ENCODE results near the gene FCN3. TPM values are rescaled to one million over a fixed set of nuclear protein-coding genes. Genes with fewer than 3 reads are reported as not detected.
A peak's percentile ranks its signal among the peaks of the same experiment; 100 is the strongest.

FCN3 gene
- total and polyA plus RNA-seq, 9 of the 15 experiments (the other 6 are each of a cell fraction or from before 2014, with no cell fraction given) = 0.49 TPM; not detected in 8

DNA sequence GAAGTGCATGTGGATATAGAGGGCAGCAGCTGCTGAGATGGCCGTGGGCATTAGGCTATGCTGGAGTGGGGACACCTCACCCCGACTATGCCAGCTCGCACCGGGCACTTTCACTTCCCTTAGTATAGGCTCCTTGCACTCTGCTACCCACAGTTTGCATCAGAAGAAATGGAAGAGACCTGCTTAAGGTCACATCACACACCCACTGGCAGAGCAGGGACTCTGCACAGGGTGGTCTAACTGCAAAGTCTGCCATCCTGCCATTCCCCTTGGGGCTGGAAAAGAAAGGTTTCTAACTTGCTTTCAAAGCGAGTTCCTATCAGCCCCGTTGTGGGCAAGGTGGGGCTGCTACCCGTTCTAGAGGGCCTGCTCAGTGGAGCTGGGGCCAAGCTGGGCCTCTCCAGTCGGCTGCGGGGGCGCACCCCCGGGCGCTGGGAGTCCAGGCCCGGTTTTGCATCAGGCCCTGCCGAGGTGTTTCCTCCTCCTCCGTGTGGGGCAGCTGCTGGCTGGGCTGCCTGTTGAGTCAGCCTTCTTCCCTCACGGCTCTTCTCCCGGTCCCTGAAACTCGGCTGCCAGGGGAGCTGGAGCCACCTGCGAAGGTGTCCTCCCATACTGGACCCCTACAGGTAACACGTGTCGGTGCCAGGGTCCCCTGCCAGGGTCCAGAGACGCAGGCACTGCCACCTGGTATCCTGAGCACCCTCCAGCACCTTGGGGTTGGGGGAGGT, 32.9 kb downstream of the FCN3 start, which contains the start of gene SYTL1 (continued):
- TF ChIP-seq, protein P1, sequence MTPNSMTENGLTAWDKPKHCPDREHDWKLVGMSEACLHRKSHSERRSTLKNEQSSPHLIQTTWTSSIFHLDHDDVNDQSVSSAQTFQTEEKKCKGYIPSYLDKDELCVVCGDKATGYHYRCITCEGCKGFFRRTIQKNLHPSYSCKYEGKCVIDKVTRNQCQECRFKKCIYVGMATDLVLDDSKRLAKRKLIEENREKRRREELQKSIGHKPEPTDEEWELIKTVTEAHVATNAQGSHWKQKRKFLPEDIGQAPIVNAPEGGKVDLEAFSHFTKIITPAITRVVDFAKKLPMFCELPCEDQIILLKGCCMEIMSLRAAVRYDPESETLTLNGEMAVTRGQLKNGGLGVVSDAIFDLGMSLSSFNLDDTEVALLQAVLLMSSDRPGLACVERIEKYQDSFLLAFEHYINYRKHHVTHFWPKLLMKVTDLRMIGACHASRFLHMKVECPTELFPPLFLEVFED (CRISPR knock-in tag; conservative IDR thresholded peaks at IDR 0.05) = no peak
- TF ChIP-seq, protein P2, sequence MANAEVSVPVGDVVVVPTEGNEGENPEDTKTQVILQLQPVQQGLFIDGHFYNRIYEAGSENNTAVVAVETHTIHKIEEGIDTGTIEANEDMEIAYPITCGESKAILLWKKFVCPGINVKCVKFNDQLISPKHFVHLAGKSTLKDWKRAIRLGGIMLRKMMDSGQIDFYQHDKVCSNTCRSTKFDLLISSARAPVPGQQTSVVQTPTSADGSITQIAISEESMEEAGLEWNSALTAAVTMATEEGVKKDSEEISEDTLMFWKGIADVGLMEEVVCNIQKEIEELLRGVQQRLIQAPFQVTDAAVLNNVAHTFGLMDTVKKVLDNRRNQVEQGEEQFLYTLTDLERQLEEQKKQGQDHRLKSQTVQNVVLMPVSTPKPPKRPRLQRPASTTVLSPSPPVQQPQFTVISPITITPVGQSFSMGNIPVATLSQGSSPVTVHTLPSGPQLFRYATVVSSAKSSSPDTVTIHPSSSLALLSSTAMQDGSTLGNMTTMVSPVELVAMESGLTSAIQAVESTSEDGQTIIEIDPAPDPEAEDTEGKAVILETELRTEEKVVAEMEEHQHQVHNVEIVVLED (CRISPR knock-in tag; IDR thresholded peaks at IDR 0.05) = 0 out of 2 replicates have a peak, but pooled peaks have one; percentile 34
- TF ChIP-seq, protein P3, sequence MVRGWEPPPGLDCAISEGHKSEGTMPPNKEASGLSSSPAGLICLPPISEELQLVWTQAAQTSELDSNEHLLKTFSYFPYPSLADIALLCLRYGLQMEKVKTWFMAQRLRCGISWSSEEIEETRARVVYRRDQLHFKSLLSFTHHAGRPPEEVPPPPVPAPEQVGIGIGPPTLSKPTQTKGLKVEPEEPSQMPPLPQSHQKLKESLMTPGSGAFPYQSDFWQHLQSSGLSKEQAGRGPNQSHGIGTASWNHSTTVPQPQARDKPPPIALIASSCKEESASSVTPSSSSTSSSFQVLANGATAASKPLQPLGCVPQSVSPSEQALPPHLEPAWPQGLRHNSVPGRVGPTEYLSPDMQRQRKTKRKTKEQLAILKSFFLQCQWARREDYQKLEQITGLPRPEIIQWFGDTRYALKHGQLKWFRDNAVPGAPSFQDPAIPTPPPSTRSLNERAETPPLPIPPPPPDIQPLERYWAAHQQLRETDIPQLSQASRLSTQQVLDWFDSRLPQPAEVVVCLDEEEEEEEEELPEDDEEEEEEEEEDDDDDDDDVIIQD (CRISPR knock-in tag; IDR thresholded peaks at IDR 0.05) = no peak
- TF ChIP-seq ZKSCAN3 (CRISPR knock-in tag; IDR thresholded peaks at IDR 0.05) (no peak), KAT2B (IDR thresholded peaks at IDR 0.05; ENCODE audit: low read depth, low read length) (no peak), ESRRA (IDR thresholded peaks at IDR 0.05; ENCODE audit: borderline replicate concordance, low read depth) (no peak), ZNF12 (CRISPR knock-in tag; IDR thresholded peaks at IDR 0.05) (no peak), XRCC3 (IDR thresholded peaks at IDR 0.05) (no peak), MED1 (CRISPR knock-in tag; IDR thresholded peaks at IDR 0.05; ENCODE audit: borderline replicate concordance) (0 out of 2 replicates have a peak, but pooled peaks have one; percentile 23), MCM2 (IDR thresholded peaks at IDR 0.05; ENCODE audit: low read depth) (no peak), HDGF (IDR thresholded peaks at IDR 0.05) (no peak), PRPF4 (IDR thresholded peaks at IDR 0.05; ENCODE audit: insufficient read depth, low read depth, low read length, poor library complexity, severe bottlenecking) (no peak)
- TF ChIP-seq, protein P4, sequence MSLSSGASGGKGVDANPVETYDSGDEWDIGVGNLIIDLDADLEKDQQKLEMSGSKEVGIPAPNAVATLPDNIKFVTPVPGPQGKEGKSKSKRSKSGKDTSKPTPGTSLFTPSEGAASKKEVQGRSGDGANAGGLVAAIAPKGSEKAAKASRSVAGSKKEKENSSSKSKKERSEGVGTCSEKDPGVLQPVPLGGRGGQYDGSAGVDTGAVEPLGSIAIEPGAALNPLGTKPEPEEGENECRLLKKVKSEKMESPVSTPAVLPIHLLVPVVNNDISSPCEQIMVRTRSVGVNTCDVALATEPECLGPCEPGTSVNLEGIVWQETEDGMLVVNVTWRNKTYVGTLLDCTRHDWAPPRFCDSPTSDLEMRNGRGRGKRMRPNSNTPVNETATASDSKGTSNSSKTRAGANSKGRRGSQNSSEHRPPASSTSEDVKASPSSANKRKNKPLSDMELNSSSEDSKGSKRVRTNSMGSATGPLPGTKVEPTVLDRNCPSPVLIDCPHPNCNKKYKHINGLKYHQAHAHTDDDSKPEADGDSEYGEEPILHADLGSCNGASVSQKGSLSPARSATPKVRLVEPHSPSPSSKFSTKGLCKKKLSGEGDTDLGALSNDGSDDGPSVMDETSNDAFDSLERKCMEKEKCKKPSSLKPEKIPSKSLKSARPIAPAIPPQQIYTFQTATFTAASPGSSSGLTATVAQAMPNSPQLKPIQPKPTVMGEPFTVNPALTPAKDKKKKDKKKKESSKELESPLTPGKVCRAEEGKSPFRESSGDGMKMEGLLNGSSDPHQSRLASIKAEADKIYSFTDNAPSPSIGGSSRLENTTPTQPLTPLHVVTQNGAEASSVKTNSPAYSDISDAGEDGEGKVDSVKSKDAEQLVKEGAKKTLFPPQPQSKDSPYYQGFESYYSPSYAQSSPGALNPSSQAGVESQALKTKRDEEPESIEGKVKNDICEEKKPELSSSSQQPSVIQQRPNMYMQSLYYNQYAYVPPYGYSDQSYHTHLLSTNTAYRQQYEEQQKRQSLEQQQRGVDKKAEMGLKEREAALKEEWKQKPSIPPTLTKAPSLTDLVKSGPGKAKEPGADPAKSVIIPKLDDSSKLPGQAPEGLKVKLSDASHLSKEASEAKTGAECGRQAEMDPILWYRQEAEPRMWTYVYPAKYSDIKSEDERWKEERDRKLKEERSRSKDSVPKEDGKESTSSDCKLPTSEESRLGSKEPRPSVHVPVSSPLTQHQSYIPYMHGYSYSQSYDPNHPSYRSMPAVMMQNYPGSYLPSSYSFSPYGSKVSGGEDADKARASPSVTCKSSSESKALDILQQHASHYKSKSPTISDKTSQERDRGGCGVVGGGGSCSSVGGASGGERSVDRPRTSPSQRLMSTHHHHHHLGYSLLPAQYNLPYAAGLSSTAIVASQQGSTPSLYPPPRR (CRISPR knock-in tag; IDR thresholded peaks at IDR 0.05; ENCODE audit: borderline replicate concordance) = no peak
- TF ChIP-seq, protein P5, sequence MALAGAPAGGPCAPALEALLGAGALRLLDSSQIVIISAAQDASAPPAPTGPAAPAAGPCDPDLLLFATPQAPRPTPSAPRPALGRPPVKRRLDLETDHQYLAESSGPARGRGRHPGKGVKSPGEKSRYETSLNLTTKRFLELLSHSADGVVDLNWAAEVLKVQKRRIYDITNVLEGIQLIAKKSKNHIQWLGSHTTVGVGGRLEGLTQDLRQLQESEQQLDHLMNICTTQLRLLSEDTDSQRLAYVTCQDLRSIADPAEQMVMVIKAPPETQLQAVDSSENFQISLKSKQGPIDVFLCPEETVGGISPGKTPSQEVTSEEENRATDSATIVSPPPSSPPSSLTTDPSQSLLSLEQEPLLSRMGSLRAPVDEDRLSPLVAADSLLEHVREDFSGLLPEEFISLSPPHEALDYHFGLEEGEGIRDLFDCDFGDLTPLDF (CRISPR knock-in tag; IDR thresholded peaks at IDR 0.05) = no peak
